Stimulated activated CD8-positive, alpha-beta memory T cell treated with anti-CD3 and anti-CD28 coated beads, Interleukin-2, amount 100 ng/mL, for 48 hours (primary cell): ENCODE data around the gene SSH2.
"Not testable (repeated sequence)": the region's sequence is repeated elsewhere in the genome, so short reads cannot be mapped to it uniquely, and the experiment has no call there.

Experiments
- DNase-seq, 2 donors: peaks; one replicate each; pipeline ENCODE4 v3.0.0-alpha.2; 2020; ENCODE audit warnings: low read depth in 2 of 2

The SSH2 gene

DNA sequence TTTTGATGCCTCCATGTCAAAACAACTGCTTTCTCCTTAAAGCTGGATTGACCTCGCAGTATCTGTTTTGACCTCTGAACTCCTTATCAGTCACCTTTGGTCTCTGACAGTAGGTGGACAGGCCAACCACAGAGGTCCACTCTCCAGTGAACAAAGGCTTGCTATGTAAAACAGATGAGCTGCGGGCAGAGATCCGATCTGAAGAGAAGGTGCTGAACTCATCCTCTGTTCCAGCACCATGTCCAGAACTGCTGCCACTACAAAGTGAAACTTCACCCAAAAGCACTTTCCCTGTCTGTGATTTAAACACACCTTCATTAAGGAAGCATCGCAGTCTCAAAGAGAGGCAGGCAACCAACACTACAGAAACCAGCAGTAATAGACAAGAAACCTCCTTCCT lies 190.0 kb downstream of the SSH2 start:
- DNase-seq: no peak

DNA sequence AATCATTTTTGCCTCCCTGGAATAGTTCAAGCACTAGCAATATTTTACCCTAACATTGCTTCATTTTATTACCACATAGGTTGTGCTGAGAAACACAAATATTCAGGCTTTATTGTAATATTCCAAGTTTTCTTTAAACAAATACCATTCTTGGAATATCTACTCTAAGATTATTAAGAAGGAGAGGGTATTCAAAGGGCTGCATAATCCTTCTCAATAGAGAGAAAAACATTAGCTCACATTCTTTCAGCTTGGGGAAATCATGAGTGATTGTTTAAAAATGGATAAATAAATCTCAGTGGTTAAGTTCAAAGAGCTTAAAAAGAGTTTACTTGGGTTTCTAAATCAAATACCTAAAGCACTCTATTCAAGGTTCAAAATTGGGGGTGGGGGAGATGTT lies 195.4 kb downstream of the SSH2 start:
- DNase-seq: no peak

DNA sequence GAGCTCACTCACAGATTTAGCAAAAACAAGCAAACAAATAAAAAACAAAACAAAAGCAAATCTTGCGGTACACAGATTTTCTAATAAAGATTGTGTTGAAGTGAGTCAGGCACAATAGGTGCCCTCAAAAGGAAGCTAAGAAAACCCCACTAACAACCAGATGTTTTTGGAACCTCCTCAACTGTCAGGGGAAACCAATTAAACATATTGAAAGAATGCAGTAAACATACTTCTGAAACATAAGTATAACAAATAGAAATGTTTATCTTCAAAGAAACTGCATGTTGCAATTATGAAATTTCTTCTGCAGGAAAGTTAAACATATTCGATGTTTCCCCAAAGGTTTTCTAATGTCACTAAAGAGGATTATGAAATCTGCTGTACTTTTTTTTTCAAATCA lies 196.9 kb downstream of the SSH2 start:
- no peak for DNase-seq

DNA sequence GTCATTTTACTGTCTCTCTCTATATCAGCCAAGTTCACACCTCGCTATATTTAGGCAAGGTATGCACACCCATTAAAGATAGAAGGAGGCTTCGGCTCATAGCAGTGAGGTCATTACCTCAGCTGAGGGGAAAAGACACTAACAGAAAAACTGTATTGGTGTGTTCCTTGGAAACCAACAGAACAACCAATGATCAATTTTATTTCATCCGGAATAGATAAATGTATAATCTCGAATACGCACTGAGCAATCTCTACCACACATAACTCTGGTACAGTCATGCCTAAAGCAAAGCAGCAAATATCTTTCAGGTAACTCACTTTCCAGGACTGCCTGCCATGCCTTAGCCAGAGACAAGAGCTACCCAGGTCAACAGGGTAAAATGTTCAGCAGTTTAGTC lies 197.4 kb downstream of the SSH2 start:
- no peak for DNase-seq

DNA sequence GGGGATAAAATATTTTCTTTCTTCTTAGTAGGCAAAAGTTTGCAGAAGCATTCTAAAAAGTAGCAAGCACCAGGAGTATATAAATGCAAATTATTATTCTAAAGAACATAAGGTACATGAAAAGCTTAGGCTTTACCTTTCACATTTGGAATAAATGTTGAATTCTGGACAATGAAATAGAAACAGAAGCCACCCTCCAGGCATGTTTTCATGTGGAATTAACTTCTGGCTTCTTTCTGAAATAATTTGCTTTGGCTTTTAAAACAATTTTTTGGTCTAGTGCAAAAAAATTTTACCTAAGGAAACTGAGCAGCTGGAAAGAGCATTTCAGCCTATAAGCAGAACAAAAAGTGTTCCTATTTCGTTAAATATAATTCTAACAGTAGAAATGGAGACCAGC lies 197.8 kb downstream of the SSH2 start:
- DNase-seq: no peak

DNA sequence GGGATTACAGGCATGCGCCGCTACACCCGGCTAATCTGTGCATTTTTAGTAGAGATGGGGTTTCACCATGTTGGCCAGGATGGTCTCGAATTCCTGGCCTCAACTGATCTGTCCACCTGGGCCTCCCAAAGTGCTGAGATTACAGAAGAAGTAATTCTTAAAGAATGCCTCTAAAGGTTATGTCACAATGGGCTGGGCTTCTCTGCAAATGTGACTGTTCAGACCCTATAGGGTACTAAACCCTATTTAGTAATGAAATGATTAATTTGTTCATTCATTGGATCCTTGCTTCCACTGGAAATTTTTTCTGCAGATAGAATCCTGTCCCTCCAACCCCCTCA lies 198.5 kb downstream of the SSH2 start:
- no peak for DNase-seq

DNA sequence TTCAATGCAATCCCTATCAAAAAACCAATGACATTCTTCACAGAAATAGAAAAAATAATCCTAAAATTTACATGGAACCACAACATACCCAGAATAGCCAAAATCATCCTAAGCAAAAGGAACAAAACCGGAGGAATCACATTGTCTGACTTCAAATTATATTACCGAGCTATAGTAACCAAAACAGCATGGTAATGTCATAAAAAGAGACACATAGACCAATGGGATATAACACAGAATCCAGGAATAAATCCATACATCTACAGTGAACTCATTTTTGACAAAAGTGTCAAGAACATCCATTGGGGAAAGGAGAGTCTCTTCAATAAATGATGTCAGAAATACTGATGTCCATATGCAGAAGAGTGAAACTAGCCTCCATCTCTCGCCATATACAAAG lies 201.5 kb downstream of the SSH2 start:
- no peak for DNase-seq

DNA sequence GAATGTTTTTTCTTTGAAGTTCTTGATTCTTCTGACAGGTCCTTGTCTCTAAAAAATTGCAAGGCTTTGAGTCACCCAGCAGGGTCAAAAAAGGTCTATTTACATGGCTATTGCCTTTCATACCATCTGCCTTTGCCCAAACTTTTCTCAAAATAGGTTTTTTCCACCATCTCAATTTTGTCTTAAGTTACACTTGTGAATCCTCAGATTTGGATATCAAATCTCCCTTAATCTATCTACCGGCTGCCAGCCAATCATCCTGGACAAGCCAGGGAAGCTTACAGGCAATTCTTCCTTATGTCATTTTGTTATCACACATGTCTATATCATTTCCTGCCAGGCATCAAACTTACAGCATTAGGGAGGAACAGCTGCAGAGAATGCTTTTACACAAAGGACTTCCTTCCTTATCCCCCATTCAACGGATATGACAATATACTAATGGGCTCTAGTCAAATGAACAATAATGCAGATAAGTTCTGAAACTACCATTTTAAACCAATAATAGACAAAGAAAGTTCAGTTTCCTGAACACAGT lies 203.2 kb downstream of the SSH2 start:
- no peak for DNase-seq

DNA sequence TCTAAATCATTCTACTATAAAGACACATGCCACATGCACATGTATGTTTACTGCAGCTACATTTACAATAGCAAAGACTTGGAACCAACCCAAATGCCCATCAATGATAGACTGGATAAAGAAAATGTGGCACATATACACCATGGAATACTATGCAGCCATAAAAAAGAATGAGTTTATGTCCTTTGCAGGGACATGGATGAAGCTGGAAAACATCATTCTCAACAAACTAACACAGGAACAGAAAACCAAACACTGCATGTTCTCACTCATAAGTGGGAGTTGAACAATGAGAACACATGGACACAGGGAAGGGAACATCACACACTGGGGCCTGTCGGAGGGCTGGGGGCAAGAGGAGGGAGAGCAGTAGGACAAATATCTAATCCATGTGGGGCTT lies 204.6 kb downstream of the SSH2 start:
- not testable (repeated sequence) for DNase-seq

DNA sequence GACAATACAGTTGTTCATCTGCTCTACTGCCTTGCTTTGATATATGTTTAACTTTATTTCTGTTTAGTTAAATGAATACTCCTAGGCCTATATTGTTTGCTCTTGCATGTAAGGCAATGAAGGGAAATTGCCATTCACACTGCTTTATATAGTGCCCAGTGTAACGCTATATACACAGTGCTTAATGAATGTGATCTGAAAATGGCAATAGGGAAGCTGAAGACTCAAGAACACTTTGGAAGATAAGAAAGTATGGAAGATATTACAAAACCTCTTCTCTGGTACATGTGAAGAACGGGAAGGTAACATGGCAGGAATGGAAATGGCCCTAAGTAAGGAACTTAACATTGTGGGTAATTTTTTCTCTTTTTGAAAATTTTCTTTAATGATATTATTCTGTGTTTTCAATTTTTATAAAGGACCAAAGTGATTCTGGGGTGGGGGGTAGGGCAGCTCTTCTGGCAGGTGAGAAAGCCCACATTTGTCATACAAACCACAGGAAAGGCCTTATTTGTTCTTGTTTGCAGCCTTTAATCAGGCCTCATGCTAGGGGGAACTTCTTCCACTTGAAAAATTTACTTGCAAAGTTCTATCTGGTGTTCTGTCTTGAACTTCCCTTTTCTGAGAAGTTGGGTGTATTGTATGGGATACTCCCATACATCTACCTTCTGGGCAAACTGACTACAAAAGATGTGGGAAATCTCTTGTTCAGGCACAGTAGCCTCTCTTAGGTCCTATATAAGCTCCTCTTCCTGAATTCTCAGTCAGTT lies 206.6 kb downstream of the SSH2 start:
- DNase-seq: no peak

DNA sequence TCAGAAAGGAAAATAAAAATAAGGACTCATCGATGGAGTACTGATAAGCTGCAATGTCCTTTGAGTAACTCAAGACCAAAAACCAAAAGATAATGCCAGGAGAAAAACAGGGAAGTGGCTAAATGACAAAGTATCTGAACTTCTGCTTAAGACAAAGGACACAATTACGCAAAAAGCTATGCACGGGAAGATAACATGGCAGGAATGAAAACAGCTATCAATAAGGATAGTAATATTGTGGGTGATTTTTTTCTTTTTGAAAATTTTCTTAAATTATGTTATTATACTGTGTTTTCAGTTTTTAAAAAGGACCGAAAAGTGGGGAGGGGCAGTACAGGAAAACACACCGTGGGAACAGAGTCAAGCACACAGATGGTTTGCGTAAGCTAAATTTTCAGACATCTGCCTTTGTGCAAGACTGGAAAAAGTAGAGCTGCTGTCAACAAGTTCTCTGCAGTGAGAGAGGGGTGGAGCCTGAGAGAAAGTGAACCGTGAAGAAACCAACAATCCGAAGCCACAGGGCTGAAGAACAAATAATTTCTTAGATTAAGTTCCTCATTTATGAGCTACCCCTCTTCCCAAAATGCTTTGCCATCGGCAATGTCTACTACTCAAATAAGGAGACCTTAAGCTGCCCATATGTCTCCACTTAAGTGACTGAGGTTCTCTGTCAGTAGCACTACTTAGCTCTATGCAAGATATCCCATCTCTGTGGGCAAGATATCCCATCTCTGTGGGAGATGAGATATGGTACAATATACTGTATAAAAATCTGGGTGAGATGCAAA lies 207.4 kb downstream of the SSH2 start:
- no peak for DNase-seq

DNA sequence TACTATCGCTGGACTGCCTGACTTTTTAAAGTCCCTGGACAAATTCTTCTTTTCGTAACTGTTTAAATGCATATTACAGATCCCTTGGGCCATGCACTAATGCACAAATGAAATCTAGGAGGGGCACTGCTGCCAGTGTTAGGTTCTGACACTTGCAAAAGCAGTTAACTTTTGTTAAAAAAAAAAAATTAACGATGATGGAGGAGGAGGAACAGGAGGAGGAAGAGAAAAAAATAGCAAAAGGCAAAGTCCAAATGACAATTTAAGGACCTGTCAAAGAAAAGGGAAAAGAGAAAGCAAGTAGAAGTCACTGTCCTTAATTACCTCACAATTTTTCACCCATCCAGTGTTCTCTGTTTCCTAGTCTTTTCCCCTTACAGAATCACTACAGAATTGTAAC lies 209.5 kb downstream of the SSH2 start:
- DNase-seq: no peak

DNA sequence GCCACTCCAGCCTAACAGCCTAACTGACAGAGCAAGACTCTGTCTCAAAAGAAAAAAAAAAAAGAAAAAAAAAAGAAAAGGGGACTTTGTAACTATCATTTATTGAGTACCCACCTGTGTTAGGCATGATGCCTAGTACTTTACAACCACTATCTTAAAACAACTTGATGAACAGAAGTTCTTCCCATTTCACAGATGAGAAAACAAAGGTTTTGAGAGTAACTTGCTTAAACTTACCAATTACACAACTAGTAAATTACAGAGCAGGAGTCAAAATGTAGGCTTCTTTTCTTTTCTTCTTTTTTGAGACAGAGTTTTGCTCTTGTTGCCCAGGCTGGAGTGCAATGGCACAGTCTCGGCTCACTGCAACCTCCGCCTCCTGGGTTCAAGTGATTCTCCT lies 210.6 kb downstream of the SSH2 start:
- DNase-seq: no peak

DNA sequence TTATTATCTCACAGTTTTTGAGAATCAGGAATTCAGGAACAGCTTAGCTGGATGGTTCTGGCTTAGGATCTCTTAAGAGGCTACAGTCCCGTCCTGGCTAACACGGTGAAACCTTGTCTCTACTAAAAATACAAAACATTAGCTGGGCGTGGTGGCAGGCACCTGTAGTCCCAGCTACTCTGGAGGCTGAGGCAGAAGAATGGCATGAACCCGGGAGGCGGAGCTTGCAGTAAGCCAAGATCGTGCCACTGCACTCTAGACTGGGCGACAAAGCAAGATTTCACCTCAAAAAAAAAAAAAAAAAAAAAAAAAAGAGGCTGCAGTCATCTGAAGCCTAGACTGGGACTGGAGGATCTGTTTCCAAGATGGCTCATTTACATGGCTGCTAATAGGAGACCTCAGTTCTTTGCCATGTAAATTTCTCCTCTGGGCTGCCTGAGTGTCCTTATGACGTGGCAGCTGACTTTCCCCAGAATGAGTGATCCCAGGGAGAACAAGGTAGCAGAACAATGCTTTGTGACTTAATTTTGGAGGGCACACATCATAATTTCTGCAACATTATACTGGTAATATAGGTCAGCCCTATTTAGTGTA lies 211.5 kb downstream of the SSH2 start:
- no peak for DNase-seq

DNA sequence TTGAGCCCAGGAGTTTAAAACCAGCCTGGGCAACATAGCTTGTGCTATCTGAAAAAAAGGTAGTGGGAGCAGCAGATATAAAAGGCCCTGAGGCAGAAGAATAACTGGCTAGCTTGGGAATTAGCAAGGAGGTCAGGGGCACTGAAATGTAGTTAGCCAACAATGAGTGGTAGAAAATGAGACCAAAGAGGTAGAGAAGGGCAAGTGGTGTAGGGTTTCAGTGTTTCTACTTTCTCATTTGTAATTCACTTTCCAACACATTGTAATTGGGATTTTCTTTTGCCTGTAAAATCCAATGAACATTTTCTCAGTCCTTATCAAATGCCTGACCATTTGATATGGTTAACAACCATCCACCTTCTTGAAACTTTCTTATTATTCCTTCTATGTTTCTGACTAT lies 212.2 kb downstream of the SSH2 start:
- DNase-seq: no peak

DNA sequence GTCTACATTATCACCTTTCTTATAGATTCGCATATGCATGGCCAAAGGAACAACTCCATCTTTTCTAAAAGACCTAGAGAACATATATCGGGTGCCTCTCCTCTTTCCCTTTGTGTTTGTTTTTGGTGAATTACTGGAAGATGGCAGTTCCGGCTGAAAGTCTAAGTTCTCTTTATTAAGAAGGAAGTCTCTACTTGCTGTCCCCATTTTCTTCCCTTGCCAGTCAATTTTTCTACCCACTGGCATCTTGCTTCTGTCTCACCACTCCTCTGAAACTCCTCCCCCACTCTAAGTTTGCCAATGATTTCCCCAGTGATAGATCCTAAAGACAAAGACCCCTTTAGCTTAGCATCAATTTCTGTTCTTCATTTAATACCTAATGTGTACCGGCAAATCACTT lies 213.5 kb downstream of the SSH2 start:
- DNase-seq: no peak

DNA sequence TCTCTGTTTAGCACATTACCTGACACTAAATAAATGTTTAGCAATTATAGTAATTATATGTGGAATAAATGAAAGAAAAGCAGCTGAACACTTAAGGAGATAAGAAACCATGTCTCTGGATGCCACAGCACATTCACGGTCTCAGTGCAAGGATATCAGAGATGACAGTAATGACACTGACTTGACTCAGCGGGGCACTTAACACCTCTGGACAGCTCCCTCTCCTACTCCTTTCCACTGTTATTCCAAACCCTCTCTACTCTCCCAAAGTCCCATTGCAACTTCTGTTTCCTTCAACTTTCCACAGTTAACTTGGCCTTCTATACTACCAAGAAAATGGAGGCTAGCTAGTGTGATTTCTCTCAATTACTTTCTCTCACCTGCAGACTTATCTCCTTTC lies 214.3 kb downstream of the SSH2 start:
- DNase-seq: no peak

DNA sequence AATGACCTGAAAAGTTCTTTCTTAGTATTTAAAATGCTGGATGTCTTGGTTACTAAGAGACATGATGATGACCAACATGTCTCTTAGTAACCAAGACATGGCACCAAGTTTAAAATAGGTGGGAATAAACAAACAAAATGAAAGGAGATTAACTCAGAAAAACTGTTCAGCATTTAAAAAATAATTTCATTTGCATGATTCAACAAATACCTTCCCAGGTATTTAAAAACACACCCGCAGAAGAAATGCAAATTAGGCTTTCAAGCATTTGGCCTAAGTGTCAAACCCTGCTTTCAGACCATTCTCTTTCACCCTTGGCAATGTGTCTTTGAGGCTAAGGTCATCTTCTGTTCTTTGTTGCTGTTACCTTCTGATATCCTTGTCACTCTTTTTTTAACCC lies 215.9 kb downstream of the SSH2 start:
- DNase-seq: no peak

DNA sequence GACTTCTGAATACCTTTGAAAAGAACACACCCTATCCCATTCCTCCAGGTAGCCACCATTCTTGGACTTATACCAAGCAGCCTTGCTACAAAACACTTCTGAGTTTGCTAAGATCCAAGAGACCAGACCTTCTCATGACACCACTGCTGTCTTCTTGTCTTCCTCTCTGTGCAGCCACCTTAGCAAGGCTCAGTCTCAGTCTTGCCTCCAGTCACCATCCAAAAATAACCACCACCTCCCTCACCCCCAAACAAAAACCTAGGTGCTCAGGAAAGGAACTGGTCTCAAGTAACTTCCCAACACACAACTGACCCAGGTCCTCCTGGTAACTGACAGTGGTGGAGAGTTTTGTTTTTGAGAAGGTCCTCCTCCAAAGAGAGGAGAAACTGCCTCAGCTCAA lies 216.4 kb downstream of the SSH2 start:
- no peak for DNase-seq

DNA sequence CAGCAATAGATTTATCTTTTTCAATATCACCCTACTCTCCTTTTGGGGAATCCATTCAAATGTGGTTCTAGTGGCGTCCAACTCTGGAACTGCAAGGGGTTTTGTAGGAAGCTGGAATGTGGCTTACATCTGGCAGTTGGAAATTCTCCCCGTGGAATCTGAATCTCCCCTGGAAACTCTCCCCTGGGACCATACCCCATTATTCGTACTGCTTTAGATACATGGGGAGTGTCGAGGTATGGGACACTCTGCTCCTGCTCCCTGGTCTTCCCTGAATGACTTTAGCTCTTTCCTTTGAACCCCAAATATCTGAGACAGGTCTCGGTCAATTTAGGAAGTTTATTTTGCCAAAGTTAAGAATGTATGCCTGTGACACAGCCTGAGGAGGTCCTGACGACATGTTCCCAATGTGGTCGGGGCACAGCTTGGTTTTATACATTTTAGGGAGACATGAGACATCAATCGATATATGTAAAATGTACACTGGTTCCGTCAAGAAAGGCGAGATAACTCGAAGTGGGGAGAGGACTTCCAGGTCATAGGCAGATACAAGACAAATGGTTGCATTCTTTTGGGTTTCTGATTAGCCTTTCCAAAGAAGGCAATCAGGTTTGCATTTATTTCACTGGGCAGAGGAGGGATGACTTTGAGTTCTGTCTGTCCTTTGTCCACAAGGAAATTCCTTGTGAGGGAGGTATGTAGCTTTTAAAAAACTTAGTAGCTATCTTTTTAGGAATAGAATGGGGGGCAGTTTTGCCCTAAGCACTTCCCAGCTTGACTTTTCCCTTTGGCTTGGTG lies 218.2 kb downstream of the SSH2 start:
- DNase-seq: no peak

DNA sequence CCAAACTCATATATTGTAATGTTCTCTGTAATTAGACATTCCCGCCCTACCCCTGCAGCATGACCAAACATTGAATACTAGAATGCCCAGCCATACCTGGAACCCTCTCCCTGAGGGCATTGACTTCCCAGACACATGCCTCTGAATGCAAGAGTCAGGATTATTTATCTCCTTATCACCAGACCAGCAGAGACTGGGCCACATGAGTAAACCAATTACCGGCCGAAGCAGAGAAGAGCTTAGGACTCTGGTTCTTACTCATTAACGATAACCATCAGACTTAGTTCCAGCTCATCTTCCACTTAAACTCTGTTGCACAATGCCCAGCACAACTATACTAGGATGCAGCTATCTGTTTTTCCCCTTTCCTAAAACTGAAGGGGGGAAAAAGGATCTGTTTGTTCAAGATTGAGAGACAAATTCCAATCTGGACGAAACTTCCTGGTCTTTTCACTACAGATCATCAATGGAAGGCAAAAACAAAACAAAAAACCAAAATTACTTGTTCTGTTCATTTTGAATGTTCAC lies 219.1 kb downstream of the SSH2 start:
- DNase-seq: no peak

DNA sequence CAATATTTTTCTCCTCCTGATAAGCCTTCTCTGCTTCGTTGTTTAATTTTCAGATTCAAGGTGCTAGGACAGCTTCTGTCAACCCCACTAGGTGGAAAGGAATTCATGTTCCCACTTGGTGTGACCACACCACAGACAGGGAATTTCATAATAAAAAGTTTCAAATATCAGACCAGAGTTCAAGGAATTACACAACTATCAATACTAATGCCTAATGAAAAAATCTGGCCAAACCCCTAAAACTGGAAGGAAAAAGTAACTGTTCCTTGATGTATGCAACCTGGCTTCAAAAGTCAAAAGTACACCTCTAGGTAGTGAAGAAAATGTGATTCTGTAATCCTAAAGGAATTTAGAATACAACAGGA lies 219.5 kb downstream of the SSH2 start:
- DNase-seq: no peak
